Dedifferentiated amniotic fluid mesenchymal stem cell (primary cell): ENCODE data around the gene C1QTNF9B.
"Not testable (repeated sequence)": the region's sequence is repeated elsewhere in the genome, so short reads cannot be mapped to it uniquely, and the experiment has no call there.

Source experiments
- DNase-seq: peaks from one replicate; pipeline ENCODE4 v3.0.0-alpha.2; 2016; ENCODE audit errors: extremely low spot score

The C1QTNF9B gene

DNA sequence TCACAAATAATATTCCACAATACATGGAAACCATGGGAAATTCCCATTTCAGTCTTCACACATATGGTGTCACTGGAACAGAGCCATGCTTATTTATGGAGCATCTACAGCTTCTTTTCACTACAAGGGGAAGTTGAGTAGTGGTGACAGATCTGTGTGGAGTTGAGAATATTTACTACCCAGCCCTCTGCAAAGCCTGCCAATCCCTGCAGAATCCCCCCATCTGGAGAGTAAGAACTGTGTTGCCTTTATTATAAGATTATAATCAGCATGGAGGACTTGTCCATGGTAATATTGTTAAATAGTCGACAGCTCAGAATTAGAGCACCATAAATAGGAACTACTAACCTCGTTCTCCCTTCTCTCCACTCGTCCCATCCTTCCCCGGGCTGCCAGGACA lies 3.5 kb downstream of the C1QTNF9B start:
- DNase-seq, result not testable (repeated sequence)

DNA sequence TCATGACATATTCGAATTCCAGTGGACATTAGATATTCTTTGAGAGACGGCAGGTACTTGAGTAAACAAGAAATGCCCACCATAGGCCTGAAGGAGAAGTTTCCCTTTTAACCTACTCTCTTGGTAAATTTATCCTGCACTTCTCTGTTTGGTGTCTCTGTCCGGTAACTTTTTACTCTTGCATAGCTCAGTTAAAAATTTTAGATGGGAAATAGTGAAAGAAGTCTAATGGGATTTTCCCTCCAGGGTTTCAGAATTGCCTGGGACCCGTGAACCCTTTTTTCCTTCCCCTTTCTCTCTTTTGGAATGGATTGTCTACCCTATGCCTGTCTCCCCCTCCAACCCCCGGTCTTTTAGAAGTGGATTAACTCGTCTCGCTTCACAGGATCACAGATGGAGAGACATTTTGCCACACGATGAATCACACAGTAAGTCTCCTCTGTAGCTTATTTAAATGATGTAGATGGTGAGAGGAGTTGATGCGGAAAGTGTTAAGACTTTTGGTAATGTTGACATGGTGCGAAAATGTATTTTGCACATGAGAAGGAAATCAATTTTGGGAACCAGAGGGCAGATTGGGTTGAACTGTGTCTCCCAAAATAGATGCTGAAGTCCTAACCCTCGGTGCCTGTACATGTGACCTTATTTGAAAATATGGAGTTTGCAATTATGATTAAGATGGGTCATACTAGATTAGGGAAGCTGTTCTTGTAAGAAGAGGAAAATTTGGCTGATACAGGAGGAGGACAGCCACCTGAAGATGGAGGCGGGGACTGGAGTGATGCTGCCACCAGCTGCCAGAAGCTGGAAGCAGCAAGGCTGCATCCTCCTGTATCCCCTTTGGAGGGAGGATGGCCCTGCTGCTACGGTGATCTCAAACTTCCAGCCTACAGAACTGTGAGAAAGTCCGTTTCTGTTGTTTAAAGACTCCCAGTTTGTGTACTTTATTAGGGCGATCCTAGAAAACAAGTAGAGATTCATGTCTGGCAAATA lies 7.4 kb downstream of the C1QTNF9B start:
- no peak for DNase-seq

GRCh38 chr13:23888658-23889614 lies 8.4 kb downstream of the C1QTNF9B start, which contains the start of gene MIPEP:
Gene MIPEP, minus strand, starts transcription at chr13:23889400. Its CDS starts 80 bp downstream, at chr13:23889320.
- peak; percentile 88 for DNase-seq

DNA sequence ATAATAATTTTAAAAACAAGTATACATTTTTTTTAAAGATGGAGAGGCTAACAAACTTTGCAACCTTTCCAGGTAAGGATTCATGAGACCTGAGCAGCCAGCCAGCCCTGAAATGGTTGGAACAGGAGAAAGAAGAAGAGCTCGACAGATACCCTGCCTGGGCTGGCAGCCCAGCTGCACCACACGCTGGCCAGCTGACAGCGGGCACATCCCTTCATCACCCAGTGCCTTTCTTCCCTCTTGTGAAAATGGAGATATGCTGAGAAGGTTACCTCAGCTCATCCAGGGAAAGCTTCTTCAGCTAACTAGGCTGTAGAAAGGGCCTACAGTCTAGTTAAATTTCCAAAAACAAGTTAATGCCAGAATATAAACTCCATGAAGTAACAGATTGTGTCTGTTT lies 12.9 kb downstream of the C1QTNF9B start:
- not testable (repeated sequence) for DNase-seq

- no peak for DNase-seq
These were observed 14.0 kb downstream of the C1QTNF9B start for GRCh38 chr13:23883255-23883654.

DNA sequence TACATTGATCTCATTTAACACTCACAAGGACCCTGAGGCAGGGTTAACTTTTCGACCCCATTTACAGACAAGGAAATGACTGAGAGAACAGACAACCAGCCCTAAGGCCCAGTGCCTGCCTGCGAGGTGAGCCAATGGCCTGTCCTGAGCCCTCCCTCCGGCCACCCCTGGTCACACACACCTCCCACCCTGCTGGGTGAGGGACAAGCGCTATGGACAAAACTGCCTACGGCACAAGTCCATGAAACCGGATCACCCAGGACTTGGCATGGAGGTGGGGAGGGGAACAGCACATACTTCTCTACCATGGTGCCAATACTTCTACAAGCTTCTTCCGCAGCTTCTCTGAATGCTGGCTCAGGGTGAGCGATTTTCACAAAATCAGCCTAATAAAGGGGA lies 15.9 kb downstream of the C1QTNF9B start:
- not testable (repeated sequence) for DNase-seq

- not testable (repeated sequence) for DNase-seq
These were observed 16.6 kb downstream of the C1QTNF9B start for GRCh38 chr13:23880493-23881401.

DNA sequence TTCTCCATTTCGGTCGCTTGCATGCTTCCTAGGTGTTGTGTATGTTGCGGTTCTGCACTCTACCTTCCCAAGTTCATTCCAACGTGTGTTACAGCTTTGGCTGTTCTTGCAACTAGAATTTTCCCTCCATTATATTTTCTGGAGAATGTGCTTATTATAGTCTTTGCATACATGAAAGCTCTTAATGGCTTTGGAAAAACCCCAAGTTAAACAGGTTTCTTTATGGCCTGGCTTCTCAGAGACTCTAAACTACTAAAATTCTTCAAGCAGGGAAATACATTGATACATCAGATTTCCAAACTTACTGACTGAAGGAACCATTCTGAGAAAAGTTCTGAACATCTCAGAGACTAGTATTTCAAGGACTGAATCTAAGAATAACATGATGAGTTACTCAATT lies 20.0 kb downstream of the C1QTNF9B start:
- DNase-seq, result no peak

DNA sequence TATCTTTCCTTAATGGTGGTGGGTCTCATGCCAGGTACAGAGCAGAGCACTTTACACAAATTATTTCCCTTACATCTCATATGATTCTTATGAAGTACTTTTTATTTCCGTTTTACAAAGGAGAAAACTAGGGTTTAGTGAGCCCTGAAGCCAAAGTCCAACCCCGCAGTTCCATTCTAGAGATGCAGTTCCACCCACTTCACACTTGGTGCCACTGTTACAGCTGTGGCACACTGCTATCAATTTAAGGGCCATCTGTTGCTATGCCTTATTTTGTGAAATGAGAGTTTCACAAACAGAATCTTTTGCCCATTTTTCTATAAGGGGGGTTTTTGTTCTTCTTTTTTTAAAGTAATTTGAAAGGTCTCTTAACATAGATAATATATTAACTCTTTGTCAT lies 21.0 kb downstream of the C1QTNF9B start:
- DNase-seq, result no peak

GRCh38 chr13:23871616-23872220 lies 25.6 kb downstream of the C1QTNF9B start:
- peak; percentile 47 for DNase-seq

DNA sequence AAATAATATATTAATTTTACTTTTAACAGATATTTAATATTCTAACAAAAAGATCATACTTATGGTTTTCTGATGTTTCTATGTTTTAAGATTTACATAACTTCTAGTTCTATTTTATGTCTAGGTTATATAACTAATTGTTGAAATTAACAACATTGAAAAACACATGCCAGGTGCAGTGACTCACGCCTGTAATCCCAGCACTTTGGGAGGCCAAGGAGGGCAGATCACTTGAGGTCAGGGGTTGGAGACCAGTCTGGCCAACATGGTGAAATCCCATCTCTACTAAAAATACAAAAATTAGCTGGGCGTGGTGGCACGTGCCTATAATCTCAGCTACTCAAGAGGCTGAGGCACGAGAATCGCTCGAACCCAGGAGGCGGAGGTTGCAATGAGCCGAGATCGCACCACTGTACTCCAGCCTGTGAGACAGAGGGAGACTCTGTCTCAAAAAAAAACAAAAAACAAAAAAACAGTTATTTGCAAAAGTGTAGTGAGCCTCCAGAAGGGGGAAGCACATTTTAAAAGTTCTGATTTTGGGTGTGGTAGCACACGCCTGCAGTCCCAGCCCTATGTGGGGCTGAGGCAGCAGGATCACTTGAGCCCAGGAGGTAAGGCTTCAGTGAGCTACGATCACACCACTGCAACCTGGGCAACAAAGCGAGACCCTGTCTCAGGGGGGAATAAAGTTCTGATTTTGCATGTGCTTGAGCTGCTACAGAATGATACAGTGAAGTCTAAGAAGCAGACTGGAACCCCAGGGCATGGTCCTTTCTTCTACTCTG lies 26.8 kb downstream of the C1QTNF9B start:
- DNase-seq, result no peak

- no peak for DNase-seq
These were observed 28.8 kb downstream of the C1QTNF9B start for GRCh38 chr13:23868521-23868920.

- no peak for DNase-seq
These were observed 30.2 kb downstream of the C1QTNF9B start for GRCh38 chr13:23867027-23867491.

- DNase-seq, result no peak
These were observed 30.8 kb downstream of the C1QTNF9B start for GRCh38 chr13:23866420-23867026.

- no peak for DNase-seq
These were observed 31.4 kb downstream of the C1QTNF9B start for GRCh38 chr13:23865906-23866305.

DNA sequence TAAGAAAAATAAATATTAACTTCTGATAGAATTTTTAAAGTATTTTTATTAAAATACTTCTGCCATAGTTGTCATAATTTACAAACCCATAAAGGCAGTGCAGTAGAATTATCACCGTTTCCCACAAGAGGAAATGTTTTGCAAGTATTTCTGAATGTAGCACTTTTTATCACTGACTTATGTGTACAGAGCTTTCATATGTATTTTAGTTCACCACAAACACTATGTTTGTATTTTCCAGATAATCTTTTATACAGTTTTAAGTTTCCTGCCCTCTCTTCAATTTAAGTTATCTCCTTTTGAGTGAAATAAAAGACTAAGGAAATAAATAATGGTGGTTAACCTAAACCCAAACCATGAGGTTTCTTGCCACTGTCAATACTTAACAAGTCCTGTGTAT lies 32.3 kb downstream of the C1QTNF9B start:
- DNase-seq, result no peak

DNA sequence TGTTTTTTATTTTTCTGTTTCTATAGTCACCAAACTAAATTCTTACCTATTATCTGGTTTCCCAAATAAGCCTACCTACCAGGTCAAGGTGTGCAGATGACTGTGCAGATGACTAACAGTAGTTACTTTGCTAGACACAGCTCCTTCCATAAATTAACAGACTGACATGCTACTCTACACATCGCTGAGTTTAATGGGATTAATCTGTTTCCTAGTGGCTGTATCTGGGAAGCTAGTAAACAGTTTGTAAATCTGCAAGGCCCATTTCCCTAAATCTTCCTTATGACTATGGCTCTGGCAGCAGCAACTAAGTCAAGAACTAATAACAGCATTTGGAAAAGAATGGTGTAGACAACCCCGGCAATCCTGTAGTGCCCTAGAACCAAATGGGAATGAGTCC lies 36.0 kb downstream of the C1QTNF9B start:
- DNase-seq, result no peak

DNA sequence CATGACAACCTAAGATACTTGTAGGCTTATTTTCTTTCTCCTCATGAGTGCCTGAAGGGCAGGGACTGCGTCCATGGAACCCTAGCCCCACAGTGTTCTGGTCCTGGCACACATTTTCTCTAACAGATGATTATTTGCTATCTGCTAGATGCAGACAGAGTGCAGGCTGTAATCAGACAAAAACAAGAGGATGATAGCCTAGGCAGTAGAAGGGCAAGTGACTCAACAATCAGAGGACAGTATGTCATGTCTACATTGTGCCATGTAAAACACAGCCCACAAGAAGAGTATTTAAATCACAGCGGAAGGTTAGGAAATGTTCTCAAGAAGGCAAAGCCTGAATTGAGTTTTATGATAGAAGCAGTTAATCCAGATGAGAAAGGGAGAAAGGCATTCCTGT lies 37.4 kb downstream of the C1QTNF9B start:
- DNase-seq, result no peak

DNA sequence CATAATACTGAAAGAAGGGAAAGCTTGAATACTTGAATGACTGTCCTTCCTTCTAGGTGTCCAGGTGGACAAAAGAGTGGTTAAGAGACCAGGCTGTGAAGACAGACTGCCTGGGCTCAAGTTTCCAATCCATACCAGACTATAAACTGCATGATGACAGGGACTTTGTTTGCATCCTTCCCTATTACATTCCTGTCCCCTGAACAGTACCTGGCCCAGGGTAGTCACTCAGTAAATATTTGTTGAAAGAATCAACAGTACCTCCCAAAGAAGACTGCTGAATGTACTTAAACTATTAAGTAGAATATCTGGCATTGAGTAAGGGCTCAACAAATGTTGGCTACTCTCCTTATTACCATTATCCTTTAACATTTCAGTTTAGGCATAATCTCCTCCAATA lies 37.8 kb downstream of the C1QTNF9B start:
- DNase-seq, result no peak
